GM19467 (cell line): ENCODE results near the gene APOL3.
"Not testable (repeated sequence)": the region's sequence is repeated elsewhere in the genome, so short reads cannot be mapped to it uniquely, and the experiment has no call there.

Source experiments
- ATAC-seq: cut with Tn5 transposase; IDR thresholded peaks from one replicate; pipeline ENCODE4 v1.9.1; 2021; ENCODE audit warnings: mild to moderate bottlenecking, moderate library complexity; ENCODE audit not compliant: unreplicated experiment

Gene APOL3

DNA sequence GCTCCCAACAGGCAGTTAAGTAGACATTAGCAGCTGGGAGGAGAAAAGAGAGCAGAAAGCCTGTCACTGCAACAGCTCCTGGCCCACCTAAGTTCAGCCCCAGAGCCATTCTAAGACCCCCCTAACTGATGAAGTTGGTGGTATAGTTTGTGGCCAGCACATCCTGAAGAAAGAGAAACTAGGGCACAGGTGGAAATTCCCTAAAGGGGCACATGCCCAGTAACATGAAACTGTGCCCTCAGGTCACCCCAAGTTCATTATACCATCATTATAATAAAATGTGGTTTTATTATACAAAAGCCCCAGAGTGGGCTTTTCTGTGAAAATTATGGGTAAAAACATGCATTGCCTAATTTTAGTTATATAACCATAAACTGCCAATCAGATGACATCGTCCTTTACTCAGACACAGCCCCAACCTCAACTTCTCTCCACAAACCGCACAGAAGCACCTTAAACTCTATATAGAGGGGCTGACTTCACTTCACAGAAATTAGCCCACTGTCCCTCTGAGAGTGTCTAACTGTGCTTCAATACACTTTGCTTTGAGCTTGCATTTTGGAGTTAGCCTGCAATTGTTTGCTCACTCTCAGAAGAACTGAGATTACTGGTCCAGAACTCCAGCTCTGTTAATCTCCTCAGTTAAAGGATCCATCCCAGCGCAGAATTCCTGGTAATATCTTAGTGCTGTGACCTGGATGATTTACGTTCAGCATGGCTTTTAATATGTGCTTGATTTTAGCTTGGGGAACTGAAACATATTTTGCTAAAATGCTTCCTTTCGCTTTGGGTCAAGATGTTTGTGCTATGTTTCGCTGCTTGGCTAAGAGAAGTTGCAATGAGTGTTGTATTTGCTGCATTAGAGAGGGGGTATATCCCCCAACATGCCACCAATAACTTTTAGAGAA, 1.8 kb upstream of the APOL3 start:
- no peak for ATAC-seq

DNA sequence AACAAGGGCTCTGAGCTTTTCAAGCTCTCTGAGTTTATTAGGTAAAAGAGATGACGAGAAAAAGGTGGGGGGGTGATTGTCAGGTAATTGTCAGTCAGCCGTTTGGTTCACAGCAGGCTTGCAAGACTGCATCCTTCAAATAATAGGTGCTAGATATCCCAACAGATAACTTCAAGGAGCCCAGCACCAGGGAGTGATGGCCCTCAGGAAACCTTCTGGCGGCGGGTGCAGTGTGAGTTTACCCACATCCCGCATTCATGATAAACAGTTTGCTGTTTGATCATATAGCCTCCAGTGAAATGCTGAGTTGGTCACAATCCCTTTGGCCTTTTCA, 1.2 kb upstream of the APOL3 start:
- not testable (repeated sequence) for ATAC-seq

DNA sequence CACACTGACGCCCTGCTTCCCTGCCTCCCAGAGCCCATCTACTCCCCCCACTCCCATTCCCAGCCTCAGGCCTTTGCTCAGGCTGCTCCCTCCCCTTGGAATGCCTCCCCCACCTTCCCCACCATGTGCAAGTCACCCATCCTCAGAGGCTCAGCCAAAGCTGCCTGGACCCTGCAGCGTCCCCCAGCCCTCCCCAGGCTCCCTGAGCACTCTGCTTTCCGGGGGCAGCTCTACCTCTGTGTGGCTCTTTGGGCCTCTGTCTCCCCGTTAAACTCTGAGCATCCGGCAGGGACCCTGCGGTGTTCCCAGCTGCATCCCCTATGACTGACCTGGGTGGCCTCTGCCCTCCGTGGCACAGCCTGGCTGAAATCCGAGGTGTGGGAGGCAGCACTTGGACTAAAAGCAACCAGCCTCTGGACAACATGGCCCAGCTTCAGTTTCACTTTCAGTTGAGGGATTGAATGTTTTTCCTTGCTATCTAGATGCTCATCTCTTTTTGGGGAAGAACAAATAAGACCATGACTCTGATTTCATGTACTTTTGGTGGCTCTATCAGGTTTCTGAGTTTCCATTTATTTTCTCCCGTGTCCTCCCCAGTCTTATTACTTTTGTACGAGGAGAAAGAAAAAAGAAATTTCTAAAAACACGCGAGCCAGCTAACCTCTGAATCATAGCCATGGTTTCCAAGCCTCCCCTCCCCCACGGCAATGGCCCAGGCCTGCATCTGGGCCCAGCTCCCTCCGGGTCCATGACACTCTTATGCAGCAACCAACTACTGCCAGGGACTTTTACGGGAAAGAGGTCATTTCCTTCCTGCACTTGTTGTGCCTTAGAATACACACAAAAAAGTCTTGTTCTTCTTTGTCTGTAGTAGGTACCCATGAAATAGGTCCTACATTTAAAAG, 3.8 kb downstream of the APOL3 start:
- ATAC-seq: no peak

DNA sequence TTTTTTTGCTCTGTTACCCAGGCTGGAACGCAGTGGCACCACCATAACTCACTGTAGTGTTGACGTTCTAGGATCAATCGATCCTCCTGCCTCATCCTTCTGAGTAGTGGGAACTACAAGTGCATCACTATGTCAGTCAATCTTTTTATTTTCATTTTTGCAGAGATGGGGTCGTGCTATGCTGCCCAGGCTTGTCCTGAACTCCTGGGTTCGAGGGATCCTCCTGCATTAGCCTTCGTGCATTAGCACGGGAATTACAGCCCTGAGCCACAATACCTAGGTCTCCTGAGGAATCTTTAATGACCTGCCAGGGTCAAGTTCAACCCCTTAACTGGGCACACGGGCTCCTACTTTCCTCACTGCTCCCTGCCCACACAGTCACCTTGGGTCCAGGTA, 4.4 kb downstream of the APOL3 start:
- ATAC-seq: no peak

DNA sequence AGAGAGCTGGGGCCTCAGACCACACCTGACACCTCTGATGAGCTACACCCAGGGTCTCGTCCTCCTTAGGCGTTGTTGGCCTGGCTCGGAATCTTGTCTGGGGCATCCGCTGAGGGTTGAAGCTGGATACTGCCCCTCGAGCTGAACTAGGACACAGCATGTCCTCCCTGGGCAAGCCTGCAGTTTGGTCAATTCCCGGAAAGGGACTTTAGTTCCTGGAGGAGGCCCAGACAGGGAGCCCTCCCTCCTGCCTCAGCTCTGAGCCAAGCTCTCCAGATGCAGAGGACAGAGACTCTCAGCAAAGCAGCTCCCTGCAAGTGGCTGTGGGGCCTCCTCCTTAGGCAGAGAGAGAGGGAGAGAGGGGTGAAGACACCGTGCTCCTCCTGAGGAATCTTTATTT, 4.9 kb downstream of the APOL3 start:
- no peak for ATAC-seq

DNA sequence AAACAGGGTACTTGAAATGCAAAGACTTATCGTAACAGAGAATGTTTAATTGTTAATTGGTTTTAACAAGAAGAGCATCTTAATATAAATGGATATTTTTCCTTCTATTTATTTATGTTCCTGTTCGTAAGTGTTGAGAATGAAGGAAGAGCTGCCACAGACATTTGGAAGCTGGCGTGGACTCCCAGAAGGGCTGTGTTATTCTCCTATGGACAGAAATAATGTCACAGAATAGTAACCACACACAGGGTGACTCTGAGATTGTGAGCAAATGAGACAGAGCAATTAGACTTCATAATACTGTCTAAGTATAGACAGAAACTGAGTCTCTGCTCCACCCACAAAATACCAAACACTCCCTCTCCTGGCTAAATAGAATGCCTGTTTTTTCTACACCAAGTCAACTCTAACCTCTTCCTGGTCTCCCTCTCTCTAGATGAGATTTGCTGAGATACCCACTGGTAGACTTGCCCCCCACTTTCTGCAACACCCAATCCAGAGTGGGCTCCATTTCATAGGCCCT, 6.1 kb downstream of the APOL3 start:
- no peak for ATAC-seq

DNA sequence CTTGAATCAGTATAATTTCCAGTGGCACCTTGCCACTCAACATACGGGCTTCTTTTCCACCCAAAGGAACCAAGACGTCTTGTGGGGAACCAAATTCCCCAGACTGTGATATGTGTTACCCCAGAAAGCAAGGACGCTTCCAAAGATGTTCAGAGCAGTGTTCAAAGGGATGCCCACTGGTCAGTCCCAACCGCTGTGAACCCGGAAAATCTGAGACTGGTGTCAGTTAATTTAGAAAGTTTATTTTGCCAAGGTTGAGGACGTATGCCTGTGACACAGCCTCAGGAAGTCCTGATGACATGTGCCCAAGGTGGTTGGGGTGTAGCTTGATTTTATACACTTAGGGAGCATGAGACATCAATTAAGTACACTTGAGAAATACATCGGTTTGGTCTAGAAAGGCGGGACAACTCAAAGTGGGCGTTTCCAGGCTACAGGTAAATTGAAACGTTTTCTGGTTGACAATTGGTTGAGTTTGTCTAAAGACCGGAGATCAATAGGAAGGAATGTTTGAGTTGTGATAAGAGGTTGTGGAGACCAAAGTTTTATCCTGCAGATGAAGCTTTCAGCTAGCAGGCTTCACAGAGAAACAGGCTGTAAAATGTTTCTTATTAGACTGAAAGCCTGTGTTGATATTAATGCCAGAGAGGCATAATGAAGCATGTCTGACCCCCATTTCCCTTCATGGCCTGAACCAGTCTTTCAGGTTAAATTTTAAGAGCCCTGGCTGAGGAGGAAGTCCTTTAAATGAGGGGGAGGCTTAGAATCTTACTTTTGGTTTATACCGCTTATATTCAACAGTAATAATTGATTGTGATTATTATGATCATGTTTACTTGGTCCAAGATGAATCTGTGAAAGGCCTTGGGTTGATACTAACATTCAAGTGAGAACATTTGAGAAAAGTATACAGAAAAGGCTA, 6.8 kb downstream of the APOL3 start:
- ATAC-seq: no peak

DNA sequence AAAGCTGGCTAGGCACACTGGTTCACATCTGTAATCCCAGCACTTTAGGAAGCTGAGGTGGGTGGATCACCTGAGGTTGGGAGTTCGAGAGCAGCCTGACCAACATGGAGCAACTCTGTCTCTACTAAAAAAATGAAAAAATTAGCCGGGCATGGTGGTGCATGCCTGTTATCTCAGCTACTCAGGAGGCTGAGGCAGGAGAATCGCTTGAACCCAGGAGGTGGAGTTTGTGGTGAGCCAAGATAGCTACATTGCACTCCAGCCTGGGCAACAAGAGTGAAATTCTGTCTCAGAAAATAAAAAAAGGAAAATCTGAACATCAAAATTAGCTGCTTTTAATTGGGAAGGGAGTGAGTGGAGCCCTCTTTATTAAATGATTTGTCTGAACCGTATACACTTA, 7.7 kb downstream of the APOL3 start:
- ATAC-seq: not testable (repeated sequence)

DNA sequence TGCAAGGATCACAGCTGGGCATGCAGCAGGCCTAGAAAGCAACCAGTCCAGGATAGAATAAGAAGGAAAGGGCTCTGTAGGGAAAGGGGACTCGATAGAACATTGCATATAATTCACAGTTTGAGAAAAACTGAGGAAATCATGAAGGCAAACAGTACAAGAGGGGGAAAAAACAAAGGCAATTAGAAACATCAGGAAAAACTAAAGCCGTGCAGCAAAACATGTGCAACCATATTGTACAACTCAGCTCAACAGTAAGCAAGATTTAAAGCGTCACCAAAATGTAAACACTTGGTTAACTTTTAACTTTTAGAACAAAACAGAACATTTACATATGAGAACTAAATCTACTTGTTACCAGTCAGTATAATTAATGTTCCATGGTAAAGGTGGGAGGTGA, 8.5 kb downstream of the APOL3 start:
- no peak for ATAC-seq

DNA sequence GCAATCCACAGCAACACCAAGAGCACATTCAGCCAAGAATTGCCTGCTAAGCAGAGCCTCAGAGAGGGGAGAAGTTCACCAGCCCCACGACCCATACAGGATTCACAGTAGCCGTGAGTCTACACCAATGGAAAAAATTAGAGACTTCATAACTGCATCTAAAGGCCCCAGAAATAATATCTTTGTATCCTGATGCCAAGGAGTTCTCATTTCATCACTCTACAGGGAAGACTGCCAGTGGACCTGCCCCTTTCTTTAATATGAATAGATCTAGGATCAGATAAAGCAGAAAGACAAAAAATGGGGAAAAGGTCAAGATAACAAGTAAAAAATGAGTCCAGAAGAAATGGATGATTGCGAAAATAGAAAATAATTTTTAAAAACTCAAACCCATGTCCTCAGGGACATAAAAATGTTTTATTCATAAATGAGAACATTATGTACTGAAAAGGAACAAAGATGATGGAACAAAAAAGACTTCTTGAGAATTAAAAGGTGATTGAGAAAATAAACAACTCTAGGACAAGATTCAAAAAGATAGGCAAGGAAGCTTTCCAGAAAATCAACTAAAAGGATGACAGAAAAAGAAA, 9.5 kb downstream of the APOL3 start:
- no peak for ATAC-seq

DNA sequence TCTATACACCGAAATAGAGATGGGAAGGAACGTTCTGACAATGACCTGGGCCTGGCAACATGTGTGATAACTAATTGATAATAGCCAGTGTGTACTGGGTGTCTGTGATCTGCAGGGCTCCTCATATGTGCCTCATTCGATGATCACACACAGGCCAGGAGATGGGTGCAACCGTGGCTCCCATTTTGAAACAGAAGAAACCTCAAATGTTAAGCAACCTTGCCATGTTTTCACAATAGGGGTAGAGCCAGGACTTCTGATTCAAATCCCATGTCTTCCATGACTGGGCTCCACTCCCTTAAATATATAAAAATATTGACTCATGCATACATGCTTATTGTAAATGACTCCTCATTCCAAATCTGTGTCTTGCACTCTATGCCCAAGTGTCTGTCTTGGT, 11.1 kb downstream of the APOL3 start:
- no peak for ATAC-seq

DNA sequence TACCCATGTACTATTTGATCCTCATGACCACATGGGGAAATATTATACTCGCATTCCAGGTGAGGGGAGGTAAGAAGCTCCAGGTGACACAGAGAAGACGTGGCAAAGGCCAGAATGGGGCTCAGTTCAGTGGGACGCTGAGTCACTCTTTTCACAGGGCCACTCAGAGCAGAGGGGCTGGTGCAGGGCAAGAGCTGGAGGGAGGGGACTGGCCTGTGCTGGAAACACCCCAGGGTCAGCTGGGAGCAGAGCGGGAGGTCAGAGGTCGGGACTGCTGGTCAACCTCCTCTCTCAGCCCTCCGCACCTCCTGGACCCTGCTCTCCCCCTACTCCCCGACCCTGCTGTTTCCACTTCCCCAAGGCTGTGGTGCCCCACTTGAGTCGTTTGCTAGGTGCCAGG, 12.1 kb downstream of the APOL3 start:
- no peak for ATAC-seq

DNA sequence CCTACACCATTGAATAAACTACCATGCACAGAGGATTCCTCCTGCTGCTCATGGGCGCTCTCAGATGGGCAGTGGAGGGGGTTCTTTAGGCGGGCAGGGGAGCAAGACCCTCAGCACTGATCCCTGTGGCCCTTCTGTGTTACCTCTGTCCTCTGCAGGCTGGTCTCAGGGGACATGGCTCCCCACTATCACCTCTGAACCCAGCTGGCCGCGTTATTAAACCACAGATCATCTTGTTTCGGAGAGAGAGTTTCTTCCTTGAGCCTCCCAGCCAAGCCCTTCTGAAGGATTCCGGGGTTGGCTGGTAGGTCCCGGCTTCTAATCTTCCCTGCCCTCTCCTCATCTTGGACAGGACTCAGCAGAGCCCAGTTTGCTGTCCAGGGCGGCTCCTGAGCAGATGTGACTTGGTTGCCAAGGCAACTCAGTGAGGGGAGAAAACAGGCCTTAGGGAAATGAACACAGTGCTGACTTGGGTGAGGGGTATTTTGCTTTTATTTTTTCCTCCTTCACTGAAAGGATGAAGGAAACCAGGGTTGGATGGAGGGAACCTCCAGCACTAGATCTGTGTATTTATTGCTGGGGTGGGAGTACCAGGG, 13.3 kb downstream of the APOL3 start:
- no peak for ATAC-seq

DNA sequence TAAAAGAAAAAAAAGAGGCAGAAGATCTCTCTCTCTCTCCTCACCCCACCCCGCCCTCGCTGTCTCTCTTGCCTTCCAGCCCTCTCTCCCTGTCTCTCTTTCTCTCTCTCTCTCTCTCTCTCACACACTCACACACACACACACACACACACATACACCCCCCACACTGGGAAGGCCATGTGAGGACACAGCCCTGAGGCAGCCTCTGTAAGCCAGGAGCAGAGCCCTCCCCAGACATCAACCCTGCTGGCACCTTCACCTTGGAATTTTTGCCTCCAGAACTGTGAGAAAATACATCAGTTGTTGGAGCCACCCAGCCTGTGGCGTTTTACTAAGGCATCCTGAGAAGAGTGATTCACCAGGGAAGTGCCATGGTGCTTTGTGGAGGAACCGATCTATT, 14.7 kb downstream of the APOL3 start:
- ATAC-seq: no peak

DNA sequence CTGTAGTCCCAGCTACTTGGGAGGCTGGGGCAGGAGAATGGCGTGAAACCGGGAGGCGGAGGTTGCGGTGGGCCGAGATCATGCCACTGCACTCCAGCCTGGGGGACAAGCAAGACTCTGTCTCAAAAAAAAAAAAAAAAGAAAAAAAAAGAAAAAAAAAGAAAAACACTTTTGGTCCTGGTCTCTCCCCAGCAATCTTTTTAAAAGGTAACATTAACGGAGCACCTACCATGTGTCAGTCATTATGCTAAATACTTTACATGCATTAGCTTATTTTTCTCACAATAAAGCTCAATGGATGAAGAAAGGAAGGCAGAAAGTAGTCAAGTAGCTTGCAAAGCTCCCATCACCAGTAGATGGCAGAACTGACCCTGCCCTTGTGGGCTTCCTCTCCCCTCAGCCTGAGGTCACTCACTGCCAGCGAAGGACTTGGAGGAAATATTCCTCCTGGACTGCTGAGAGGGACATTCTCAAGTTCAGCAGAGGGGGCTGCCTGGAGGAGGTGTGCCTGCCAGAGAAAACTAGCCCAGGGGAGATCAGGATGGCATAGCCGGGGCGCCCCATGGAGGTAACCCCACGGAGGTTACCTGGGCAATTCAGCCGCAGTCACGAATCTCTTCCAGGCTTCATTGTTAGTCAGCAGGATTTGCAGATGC, 15.5 kb downstream of the APOL3 start:
- ATAC-seq: no peak

DNA sequence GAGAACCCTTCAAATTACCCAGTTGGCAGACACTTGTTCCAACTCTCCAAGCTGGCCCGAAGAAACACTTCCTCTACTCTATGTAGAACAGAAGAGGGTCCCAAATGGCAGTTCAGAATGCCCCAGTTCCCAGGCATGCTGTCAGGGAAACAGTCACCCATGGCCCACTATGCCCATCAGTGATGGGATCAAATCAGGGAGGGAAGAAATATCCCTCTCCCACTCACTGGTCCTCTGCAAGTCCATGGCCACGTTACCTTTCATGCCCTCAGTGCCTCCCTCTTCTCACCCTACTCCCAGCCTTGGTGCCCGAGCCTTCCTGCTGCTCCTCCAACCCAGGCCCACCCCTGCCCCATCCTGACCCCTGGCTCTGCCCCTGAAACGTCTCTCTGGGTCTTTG, 16.6 kb downstream of the APOL3 start:
- ATAC-seq: no peak

DNA sequence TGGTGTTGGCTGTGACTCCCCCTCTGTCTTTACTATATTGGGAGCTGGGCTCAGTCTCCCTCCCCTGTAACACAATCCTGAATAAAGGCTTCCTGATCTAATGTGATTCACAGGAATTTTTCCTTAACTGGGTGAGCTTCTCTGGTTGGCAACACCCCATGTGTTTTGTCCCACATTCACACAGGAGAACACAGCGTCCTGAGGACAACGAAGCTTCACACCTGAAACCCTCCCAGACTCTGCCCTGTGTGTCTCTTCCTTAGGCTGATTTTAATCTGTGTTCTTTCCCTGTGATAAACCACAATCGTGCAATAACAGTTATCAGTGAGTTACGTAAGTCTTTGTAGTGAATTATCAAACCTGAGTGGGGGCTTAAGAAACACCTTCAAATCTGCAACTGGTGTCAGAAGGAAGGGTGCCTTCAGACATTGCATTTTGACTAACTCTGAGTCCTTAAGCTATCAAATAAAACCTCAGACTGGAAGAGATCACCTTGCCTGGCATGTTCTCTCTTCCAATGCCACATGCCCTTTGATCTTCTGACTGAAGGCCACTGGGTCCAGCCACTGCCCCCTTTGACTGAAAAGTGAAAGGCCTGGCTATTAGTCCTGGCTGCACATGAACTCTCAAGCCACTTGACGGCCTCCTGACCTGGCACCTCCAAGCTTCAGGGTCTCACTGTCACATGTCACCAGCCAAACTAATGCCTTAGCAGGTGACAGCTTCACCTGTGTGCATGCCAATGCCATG, 17.3 kb downstream of the APOL3 start:
- ATAC-seq: no peak

DNA sequence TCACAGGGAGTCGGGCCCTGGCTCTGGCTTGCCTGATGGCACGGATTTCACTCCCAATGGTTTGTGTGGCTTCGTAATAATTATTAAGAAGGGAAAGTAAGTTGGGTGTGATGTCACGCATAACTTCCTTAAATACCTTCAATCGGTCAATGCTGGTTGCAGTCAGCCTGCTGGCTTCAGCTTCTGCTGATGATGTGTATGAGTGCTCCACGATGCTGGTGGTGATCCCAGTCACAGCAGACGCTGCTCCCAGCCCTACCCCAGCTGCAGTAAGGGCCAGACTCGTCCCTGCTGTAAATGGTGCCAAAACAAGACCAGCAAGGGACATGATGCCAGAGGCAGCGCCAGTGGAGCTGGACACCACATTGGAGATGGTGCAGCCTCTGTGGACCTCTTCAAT, 19.1 kb downstream of the APOL3 start:
- ATAC-seq: no peak

DNA sequence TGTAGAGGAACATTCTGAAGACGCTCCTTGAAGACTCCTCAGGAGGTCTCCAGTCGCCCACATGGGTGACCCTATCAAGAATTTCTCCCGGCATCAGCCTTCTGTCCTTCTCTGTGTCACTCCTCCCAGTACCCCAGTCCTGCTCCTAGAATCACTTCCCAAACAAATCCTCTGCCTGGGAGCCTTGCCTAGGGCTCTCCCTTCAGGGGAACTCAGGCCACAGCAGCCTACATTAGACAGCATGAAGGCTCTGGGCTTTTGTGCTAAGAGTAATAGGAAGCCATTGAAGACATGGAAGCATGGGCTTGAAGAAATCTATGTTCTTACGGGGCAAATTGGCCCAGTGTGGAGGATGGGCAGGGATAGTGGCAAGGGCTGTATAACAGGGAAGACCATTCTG, 21.8 kb downstream of the APOL3 start:
- not testable (repeated sequence) for ATAC-seq
